Measurements from ENCODE around the gene PROCA1.

DNA sequence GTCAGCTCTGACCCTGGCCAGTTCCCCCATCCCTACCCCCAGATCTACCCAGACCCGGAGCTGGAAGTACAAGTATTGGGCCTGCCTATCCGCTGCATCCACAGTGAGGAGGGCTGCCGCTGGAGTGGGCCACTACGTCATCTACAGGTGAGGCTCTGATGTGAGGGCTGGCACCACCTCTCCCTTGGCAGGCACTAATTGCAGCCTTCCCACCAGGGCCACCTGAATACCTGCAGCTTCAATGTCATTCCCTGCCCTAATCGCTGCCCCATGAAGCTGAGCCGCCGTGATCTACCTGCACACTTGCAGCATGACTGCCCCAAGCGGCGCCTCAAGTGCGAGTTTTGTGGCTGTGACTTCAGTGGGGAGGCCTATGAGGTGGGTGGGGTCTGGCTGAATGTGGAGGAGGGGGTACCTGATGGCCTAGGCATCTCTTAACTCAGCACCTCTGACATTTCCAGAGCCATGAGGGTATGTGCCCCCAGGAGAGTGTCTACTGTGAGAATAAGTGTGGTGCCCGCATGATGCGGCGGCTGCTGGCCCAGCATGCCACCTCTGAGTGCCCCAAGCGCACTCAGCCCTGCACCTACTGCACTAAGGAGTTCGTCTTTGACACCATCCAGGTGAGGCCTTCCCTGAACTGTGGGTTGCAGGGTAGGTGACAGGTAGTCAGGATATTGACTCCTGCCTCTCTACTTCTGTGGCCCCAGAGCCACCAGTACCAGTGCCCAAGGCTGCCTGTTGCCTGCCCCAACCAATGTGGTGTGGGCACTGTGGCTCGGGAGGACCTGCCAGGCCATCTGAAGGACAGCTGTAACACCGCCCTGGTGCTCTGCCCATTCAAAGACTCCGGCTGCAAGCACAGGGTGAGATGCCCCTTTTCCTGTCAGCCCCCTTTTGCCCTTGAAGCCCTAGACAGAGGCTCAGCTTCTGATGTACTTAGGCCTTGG lies 36.4 kb upstream of the PROCA1 start:
- TF ChIP-seq, protein P1, sequence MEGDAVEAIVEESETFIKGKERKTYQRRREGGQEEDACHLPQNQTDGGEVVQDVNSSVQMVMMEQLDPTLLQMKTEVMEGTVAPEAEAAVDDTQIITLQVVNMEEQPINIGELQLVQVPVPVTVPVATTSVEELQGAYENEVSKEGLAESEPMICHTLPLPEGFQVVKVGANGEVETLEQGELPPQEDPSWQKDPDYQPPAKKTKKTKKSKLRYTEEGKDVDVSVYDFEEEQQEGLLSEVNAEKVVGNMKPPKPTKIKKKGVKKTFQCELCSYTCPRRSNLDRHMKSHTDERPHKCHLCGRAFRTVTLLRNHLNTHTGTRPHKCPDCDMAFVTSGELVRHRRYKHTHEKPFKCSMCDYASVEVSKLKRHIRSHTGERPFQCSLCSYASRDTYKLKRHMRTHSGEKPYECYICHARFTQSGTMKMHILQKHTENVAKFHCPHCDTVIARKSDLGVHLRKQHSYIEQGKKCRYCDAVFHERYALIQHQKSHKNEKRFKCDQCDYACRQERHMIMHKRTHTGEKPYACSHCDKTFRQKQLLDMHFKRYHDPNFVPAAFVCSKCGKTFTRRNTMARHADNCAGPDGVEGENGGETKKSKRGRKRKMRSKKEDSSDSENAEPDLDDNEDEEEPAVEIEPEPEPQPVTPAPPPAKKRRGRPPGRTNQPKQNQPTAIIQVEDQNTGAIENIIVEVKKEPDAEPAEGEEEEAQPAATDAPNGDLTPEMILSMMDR (conservative IDR thresholded peaks at IDR 0.05; ENCODE audit: low read depth, low read length): no peak
- no peak for TF ChIP-seq EZH2 (IDR thresholded peaks at IDR 0.05; ENCODE audit: borderline replicate concordance, low read depth, low read length, poor library complexity, severe bottlenecking)

Data from A673 (cell line).